Stomach (tissue), 4 donors: ENCODE data around the gene RAPGEF3.

ENCODE experiments used
- CTCF ChIP-seq, 7 experiments: fragments of 450-650 bp in 4 of 7; fragments of 200-600 bp in 3 of 7; sonication (generic) in 3 of 7; IDR thresholded peaks; one replicate each; pipeline ENCODE4 v1.5.1; 2016 to 2019; ENCODE audit warnings: antibody characterized with exemption in 7 of 7, control low read depth in 2 of 7, mild to moderate bottlenecking in 1 of 7
- POLR2A ChIP-seq, 4 donors: fragments of 450-650 bp; IDR thresholded peaks; one replicate each; pipeline ENCODE4 v1.6.1; 2016; ENCODE audit warnings: antibody characterized with exemption in 4 of 4, control low read depth in 2 of 4, mild to moderate bottlenecking in 1 of 4, moderate library complexity in 1 of 4
- POLR2AphosphoS5 ChIP-seq, 3 donors: sonication (generic); formaldehyde crosslinking; IDR thresholded peaks; one replicate each; pipeline ENCODE4 v1.6.1; 2016; ENCODE audit warnings: antibody characterized with exemption in 3 of 3

GRCh38 chr12:47791351-47791746, 32.7 kb upstream of the RAPGEF3 start:
- no peak for TF ChIP-seq CTCF (IDR thresholded peaks at IDR 0.05)
- TF ChIP-seq POLR2A (IDR thresholded peaks at IDR 0.05) = no peak
- TF ChIP-seq POLR2AphosphoS5 (IDR thresholded peaks at IDR 0.05) = no peak
